ENCODE results near the gene KRTAP2-3.

DNA sequence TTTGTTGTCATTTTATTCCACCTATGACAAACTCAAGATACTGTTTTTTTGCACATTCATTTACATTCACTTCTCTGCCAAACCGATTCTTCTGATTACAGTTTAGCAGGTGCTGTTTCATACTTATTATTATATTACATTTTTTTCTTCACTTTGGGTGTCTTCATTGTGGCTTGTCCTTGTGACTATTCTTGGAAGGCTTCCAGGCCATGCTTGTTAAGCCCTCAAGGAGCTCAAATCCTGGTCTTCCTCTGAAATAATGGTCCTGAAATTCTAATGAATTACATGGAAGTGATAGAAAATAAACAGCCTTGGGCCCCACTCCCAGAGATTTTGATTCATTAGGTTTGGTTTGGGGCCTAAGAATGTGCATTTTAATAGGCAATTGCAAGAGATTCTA is 4.4 kb upstream of the KRTAP2-3 start:
- TF ChIP-seq, protein P1, sequence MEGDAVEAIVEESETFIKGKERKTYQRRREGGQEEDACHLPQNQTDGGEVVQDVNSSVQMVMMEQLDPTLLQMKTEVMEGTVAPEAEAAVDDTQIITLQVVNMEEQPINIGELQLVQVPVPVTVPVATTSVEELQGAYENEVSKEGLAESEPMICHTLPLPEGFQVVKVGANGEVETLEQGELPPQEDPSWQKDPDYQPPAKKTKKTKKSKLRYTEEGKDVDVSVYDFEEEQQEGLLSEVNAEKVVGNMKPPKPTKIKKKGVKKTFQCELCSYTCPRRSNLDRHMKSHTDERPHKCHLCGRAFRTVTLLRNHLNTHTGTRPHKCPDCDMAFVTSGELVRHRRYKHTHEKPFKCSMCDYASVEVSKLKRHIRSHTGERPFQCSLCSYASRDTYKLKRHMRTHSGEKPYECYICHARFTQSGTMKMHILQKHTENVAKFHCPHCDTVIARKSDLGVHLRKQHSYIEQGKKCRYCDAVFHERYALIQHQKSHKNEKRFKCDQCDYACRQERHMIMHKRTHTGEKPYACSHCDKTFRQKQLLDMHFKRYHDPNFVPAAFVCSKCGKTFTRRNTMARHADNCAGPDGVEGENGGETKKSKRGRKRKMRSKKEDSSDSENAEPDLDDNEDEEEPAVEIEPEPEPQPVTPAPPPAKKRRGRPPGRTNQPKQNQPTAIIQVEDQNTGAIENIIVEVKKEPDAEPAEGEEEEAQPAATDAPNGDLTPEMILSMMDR (conservative IDR thresholded peaks at IDR 0.05; ENCODE audit: low read length): no peak
- TF ChIP-seq EZH2phosphoT487 (IDR thresholded peaks at IDR 0.05; ENCODE audit: borderline replicate concordance, low read depth, low read length): no peak

Measured in OCI-LY7 (cell line).